Neuronal stem cell (in vitro differentiated cells): ENCODE data around the gene TAS2R60.
A peak's percentile ranks its signal among the peaks of the same experiment; 100 is the strongest.
"Not testable (repeated sequence)": the region's sequence is repeated elsewhere in the genome, so short reads cannot be mapped to it uniquely, and the experiment has no call there.

ENCODE experiments used
- DNase-seq: peaks from one replicate; pipeline ENCODE4 v3.0.0-alpha.2; 2013; ENCODE audit warnings: low spot score
- H2AFZ ChIP-seq: one replicate; pipeline ENCODE4 v1.6.1; 2013; ENCODE audit warnings: mild to moderate bottlenecking, low read length, inconsistent platforms
- H2AK5ac ChIP-seq: 2 replicates; pipeline ENCODE4 v1.6.1; 2013; ENCODE audit warnings: low read depth, mild to moderate bottlenecking, inconsistent platforms, low read length, moderate library complexity, mixed read lengths
- H2BK120ac ChIP-seq: 2 replicates; pipeline ENCODE4 v1.6.1; 2013; ENCODE audit warnings: low read depth, mild to moderate bottlenecking, inconsistent platforms, low read length, moderate library complexity, mixed read lengths
- H2BK12ac ChIP-seq: one replicate; pipeline ENCODE4 v1.6.1; 2013; ENCODE audit warnings: low read length, inconsistent platforms
- H2BK15ac ChIP-seq: 2 replicates; pipeline ENCODE4 v1.6.1; 2013; ENCODE audit warnings: mild to moderate bottlenecking, low read length, inconsistent platforms, mixed read lengths
- H2BK5ac ChIP-seq: one replicate; pipeline ENCODE4 v1.6.1; 2013; ENCODE audit warnings: inconsistent platforms, mild to moderate bottlenecking, low read length, moderate library complexity
- H3K14ac ChIP-seq: one replicate; pipeline ENCODE4 v1.6.1; 2013; ENCODE audit warnings: low read length, inconsistent platforms
- H3K18ac ChIP-seq: 2 replicates; pipeline ENCODE4 v1.6.1; 2013; ENCODE audit warnings: low read length, inconsistent platforms
- H3K23ac ChIP-seq: 2 replicates; pipeline ENCODE4 v1.6.1; 2013; ENCODE audit warnings: low read depth, mild to moderate bottlenecking, mixed read lengths, low read length, inconsistent platforms; ENCODE audit not compliant: poor library complexity
- H3K27ac ChIP-seq: replicated peaks from 3 replicates; pipeline ENCODE4 v1.5.1; 2013; ENCODE audit warnings: low read length, inconsistent platforms
- H3K27me3 ChIP-seq, 3 experiments: 2 replicates each; pipeline ENCODE4 v1.6.1; 2013; ENCODE audit warnings: low read length in 3 of 3, mild to moderate bottlenecking in 2 of 3, inconsistent platforms in 1 of 3, low read depth in 1 of 3, mixed read lengths in 1 of 3, moderate library complexity in 1 of 3; ENCODE audit not compliant: control insufficient read depth in 3 of 3, insufficient read depth in 3 of 3
- H3K36me3 ChIP-seq, 2 donors: replicated peaks in 1 of 2; 2 replicates each; pipeline ENCODE4 v1.6.1; 2013; ENCODE audit warnings: low read length in 2 of 2; ENCODE audit not compliant: control insufficient read depth in 2 of 2, insufficient read depth in 2 of 2
- H3K4ac ChIP-seq: 2 replicates; pipeline ENCODE4 v1.6.1; 2013; ENCODE audit warnings: inconsistent platforms, mild to moderate bottlenecking, low read length, moderate library complexity
- H3K4me1 ChIP-seq, 2 donors: 1 replicate in 1 of 2; 2 replicates in 1 of 2; pipeline ENCODE4 v1.6.1; 2013; ENCODE audit warnings: low read length in 2 of 2, low read depth in 1 of 2; ENCODE audit not compliant: control insufficient read depth in 2 of 2, insufficient read depth in 1 of 2
- H3K4me2 ChIP-seq: one replicate; pipeline ENCODE4 v1.6.1; 2013; ENCODE audit warnings: mild to moderate bottlenecking, low read length, inconsistent platforms; ENCODE audit not compliant: insufficient read depth, poor library complexity, severe bottlenecking
- H3K4me3 ChIP-seq, 2 donors: 2 replicates each; pipeline ENCODE4 v1.5.1; 2013; ENCODE audit warnings: low read length in 2 of 2, mild to moderate bottlenecking in 2 of 2, inconsistent platforms in 1 of 2, moderate library complexity in 1 of 2
- H3K79me1 ChIP-seq: one replicate; pipeline ENCODE4 v1.6.1; 2013; ENCODE audit warnings: low read depth, mild to moderate bottlenecking, inconsistent platforms, low read length, moderate library complexity
- H3K9ac ChIP-seq: one replicate; pipeline ENCODE4 v1.6.1; 2013; ENCODE audit warnings: mild to moderate bottlenecking, low read depth, low read length, inconsistent platforms; ENCODE audit not compliant: poor library complexity
- H3K9me3 ChIP-seq, 2 donors: replicated peaks in 1 of 2; 2 replicates each; pipeline versions ENCODE3 to v1.6.1; 2013; ENCODE audit warnings: low read length in 2 of 2, mild to moderate bottlenecking in 2 of 2, inconsistent platforms in 1 of 2, low read depth in 1 of 2, mixed read lengths in 1 of 2, moderate library complexity in 1 of 2; ENCODE audit not compliant: control insufficient read depth in 2 of 2, insufficient read depth in 1 of 2
- H4K8ac ChIP-seq: one replicate; pipeline ENCODE4 v1.6.1; 2013; ENCODE audit warnings: low read depth, mild to moderate bottlenecking, inconsistent platforms, low read length, moderate library complexity
- H4K91ac ChIP-seq: one replicate; pipeline ENCODE4 v1.6.1; 2013; ENCODE audit warnings: low read length, low read depth, mild to moderate bottlenecking, inconsistent platforms; ENCODE audit not compliant: poor library complexity
- WGBS, 2 donors: extraction: QIAGEN DNeasy Blood & Tissue Kit; methylation state at CpG; one replicate each; pipeline ENCODE4 v1.1.7; 2013; ENCODE audit warnings: missing lambda C conversion rate in 2 of 2, mixed read lengths in 1 of 2; ENCODE audit not compliant: insufficient read length in 2 of 2, insufficient replicate concordance in 1 of 2; ENCODE audit errors: extremely low coverage in 2 of 2; 5-methylcytosine and 5-hydroxymethylcytosine counted together

The TAS2R60 gene

GRCh38 chr7:143472071-143472689 is 28.9 kb downstream of the TAS2R60 start:
- not testable (repeated sequence) for H3K9me3 ChIP-seq, H3K9ac ChIP-seq, H3K27ac ChIP-seq, H2BK12ac ChIP-seq, H4K91ac ChIP-seq, H2BK15ac ChIP-seq, H3K4me3 ChIP-seq, H3K4me1 ChIP-seq, H3K14ac ChIP-seq, H3K27me3 ChIP-seq, H3K23ac ChIP-seq, H2BK5ac ChIP-seq, H3K18ac ChIP-seq, H2AK5ac ChIP-seq, H4K8ac ChIP-seq, H3K36me3 ChIP-seq, H2BK120ac ChIP-seq, H3K79me1 ChIP-seq, H3K4ac ChIP-seq, DNase-seq, H3K4me2 ChIP-seq
- peak overlapping the region; percentile 29 for H2AFZ ChIP-seq
- WGBS, 2 donors, result no CpG with 5 or more reads among the region's 11 CpGs

GRCh38 chr7:143477501-143478150 is 34.4 kb downstream of the TAS2R60 start, which contains the start of gene TAS2R41:
TAS2R41 (plus strand) TSS chr7:143477873; CDS start chr7:143477873, 0 bp downstream.
- no peak for DNase-seq
- Histone ChIP-seq H3K27me3 (no peaks in the 10 kb centered on the region), H3K9me3 (no peaks in the 10 kb centered on the region), H3K23ac (no peak within 1 kb of the TSS), H3K79me1 (no peaks in the 10 kb centered on the region), H2BK15ac (no peak within 1 kb of the TSS), H4K91ac (no peak within 1 kb of the TSS), H3K4me3 (peak within 1 kb of the TSS in 1 of 2 donors; percentile 37), H3K27ac (no peak within 1 kb of the TSS), H3K9ac (no peak within 1 kb of the TSS), H2BK120ac (no peak within 1 kb of the TSS), H3K4me2 (no peak within 1 kb of the TSS), H3K4ac (no peak within 1 kb of the TSS), H2AK5ac (no peak within 1 kb of the TSS), H3K4me1 (no peaks in the 10 kb centered on the region), H3K18ac (no peak within 1 kb of the TSS), H4K8ac (no peak within 1 kb of the TSS), H2BK5ac (no peak within 1 kb of the TSS), H2AFZ (no peak within 1 kb of the TSS), H2BK12ac (no peak within 1 kb of the TSS), H3K36me3 (no peaks in the 10 kb centered on the region), H3K14ac (no peak within 1 kb of the TSS)
- WGBS, 2 donors, result no CpG with 5 or more reads among the region's 10 CpGs

GRCh38 chr7:143479055-143479766 is 36.0 kb downstream of the TAS2R60 start:
- WGBS, 2 donors, result no CpG with 5 or more reads among the region's 10 CpGs
- H3K23ac ChIP-seq, result no peak overlapping the region
- no peak overlapping the region for H4K91ac ChIP-seq
- no peak overlapping the region for H3K27ac ChIP-seq
- H2BK15ac ChIP-seq, result no peak overlapping the region
- no peaks in the 10 kb centered on the region for H3K9me3 ChIP-seq
- DNase-seq, result no peak
- no peaks in the 10 kb centered on the region for H3K27me3 ChIP-seq
- H2AK5ac ChIP-seq, result no peak overlapping the region
- no peak overlapping the region for H2BK12ac ChIP-seq
- H3K4me1 ChIP-seq, result no peaks in the 10 kb centered on the region
- no peak overlapping the region for H3K4ac ChIP-seq
- H3K79me1 ChIP-seq, result no peaks in the 10 kb centered on the region
- no peak overlapping the region for H3K14ac ChIP-seq
- no peak overlapping the region for H3K18ac ChIP-seq
- H3K36me3 ChIP-seq, result no peaks in the 10 kb centered on the region
- H3K4me2 ChIP-seq, result no peak overlapping the region
- no peak overlapping the region for H3K4me3 ChIP-seq
- H2AFZ ChIP-seq, result no peak overlapping the region
- H2BK120ac ChIP-seq, result no peak overlapping the region
- no peak overlapping the region for H4K8ac ChIP-seq
- no peak overlapping the region for H2BK5ac ChIP-seq
- H3K9ac ChIP-seq, result no peak overlapping the region

- no peak overlapping the region for H3K4ac ChIP-seq
- H3K79me1 ChIP-seq, result no peaks in the 10 kb centered on the region
- no peak overlapping the region for H3K23ac ChIP-seq
- no peaks in the 10 kb centered on the region for H3K4me1 ChIP-seq
- no peak overlapping the region for H3K9ac ChIP-seq
- no peak overlapping the region for H2BK120ac ChIP-seq
- H2AFZ ChIP-seq, result no peak overlapping the region
- H2BK12ac ChIP-seq, result no peak overlapping the region
- H3K36me3 ChIP-seq, result no peaks in the 10 kb centered on the region
- no peaks in the 10 kb centered on the region for H3K9me3 ChIP-seq
- H3K14ac ChIP-seq, result no peak overlapping the region
- H3K4me3 ChIP-seq, result no peak overlapping the region
- H4K91ac ChIP-seq, result no peak overlapping the region
- no peak overlapping the region for H3K4me2 ChIP-seq
- DNase-seq, result no peak
- no peak overlapping the region for H2AK5ac ChIP-seq
- no peak overlapping the region for H2BK15ac ChIP-seq
- H3K27ac ChIP-seq, result no peak overlapping the region
- H3K18ac ChIP-seq, result no peak overlapping the region
- H3K27me3 ChIP-seq, result no peaks in the 10 kb centered on the region
- H4K8ac ChIP-seq, result no peak overlapping the region
- H2BK5ac ChIP-seq, result no peak overlapping the region
These were observed 37.2 kb downstream of the TAS2R60 start for GRCh38 chr7:143480501-143480900.
